ENCODE results near the gene PRDM16. TPM values are rescaled to one million over a fixed set of nuclear protein-coding genes. Genes with fewer than 3 reads are reported as not detected.
"Not testable (repeated sequence)": the region's sequence is repeated elsewhere in the genome, so short reads cannot be mapped to it uniquely, and the experiment has no call there.

Gene PRDM16
- total RNA-seq, 1 experiment from 2014 or later, result not detected

DNA sequence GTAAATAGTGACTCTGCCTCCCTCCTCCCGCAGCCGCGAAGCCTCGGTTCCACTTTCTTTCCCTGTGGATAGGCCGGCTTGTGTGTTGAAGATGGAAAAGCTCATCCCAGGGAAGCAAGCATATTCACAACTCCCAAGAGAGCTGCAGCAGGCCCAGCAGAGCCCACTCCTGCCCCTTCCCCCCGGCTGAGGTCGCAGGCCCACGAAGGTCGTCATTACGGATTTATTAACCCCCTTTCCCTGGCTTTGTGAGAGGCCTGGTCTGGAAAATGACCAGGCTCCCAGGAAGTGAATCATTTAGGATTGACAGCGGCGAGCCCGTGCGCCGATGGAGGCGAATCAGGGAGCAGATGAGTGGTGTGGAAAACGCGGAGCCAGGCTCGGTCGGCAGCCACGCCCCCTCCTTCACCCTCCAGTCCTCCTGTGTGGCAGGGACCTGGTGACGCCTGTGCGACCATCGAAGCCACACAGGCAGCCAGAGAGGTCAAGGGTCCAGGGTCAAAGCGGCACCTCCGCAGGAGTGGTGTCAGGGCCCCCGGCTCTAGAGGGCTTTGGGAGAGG lies 93.4 kb downstream of the PRDM16 start:
- DNase-seq (ENCODE audit: low read depth), result no peak

- no peak for DNase-seq (ENCODE audit: low read depth)
Observed at GRCh38 chr1:3163356-3163755, 94.4 kb downstream of the PRDM16 start.

DNA sequence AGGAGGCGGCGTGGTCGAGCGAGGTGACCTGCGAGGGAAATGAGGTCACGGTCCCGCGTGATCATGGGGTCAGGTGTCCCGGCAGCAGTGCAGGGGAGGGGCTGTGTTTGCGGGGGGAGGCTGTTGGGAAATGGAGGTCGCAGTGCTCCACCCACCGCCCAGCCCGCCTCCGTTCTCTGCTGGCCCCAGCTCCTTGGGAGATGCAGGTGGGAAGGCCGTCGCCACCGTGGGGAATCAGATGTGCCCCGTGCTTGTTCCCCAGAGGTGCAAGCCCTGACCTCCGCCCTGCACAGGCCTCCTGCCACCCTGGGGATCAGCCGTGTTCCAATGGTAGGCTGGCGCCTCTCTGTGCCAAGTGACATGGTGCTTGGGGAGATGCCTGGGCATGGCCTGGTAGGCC lies 95.7 kb downstream of the PRDM16 start:
- no peak for DNase-seq (ENCODE audit: low read depth)

- DNase-seq (ENCODE audit: low read depth), result not testable (repeated sequence)
Observed at GRCh38 chr1:3165189-3165588, 96.2 kb downstream of the PRDM16 start.

GRCh38 chr1:3166206-3166918 lies 97.4 kb downstream of the PRDM16 start:
- DNase-seq (ENCODE audit: low read depth), result no peak

GRCh38 chr1:3167255-3167654 lies 98.3 kb downstream of the PRDM16 start:
- DNase-seq (ENCODE audit: low read depth), result no peak

- DNase-seq (ENCODE audit: low read depth), result no peak
Observed at GRCh38 chr1:3168678-3169077, 99.7 kb downstream of the PRDM16 start.

- DNase-seq (ENCODE audit: low read depth), result no peak
Observed at GRCh38 chr1:3169665-3170356, 100.8 kb downstream of the PRDM16 start.

DNA sequence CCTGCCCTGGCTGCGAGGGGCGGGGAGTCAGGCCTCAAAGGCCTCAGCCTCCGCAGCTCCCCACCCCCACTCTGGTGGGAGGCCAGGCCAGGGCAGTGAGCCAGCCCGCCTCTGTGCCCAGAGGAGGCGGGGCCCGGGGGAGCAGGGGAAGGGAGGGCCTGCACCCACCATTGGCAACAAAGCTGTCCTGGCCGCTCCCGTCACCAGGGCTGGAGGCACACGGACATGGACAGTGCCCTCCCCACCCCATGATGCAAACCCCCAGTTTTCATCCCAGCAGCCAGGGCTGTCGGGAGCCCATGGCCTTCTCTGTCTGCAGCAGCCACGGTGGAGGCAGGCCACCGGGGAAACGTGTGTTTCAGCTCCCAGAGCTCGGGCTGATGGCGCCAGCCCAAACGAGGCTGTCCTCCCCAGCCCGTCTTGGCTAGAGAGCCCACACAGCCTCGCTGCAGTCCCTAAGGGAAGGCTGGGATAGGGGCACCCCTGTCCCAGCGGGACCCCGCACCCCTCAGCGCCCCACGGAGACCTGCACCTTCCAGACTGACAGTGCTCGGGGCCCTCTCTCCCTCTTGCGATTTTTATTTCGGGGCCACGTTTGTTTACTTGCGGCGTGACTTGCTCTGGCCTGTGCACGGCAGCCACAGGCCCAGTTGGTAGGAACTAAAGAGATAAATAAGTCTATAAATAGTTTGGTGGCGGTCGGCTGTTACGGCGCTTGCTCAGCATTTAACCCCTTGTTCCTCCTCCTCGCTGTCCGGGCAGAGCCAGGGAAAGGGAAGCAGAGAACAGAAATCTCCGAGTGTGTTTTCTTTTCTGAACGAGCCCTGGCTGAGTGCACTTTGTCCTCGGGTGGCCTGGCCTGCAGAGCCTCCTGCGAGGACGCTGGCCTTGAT lies 101.8 kb downstream of the PRDM16 start:
- peak; percentile 12 for DNase-seq (ENCODE audit: low read depth)

DNA sequence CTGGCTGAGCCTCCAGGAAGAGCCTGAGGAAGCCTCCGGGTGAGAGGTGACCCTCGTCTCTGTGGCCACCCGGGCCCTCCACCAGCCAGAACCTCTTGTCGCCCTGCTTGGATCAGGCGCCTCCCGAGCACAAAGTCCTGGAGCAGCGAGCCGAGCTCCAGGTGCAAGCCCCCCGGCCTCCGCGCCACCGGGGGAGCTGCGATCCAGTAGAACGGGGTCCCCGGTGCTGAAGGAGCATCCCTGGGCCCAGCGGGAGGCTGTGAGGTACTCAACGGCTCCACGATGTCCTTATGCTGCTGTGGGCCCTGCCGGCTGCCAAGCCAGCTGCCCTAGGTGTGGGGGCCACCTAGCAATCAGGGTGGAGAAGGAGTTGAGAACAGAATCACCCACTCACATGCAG lies 102.8 kb downstream of the PRDM16 start:
- no peak for DNase-seq (ENCODE audit: low read depth)

DNA sequence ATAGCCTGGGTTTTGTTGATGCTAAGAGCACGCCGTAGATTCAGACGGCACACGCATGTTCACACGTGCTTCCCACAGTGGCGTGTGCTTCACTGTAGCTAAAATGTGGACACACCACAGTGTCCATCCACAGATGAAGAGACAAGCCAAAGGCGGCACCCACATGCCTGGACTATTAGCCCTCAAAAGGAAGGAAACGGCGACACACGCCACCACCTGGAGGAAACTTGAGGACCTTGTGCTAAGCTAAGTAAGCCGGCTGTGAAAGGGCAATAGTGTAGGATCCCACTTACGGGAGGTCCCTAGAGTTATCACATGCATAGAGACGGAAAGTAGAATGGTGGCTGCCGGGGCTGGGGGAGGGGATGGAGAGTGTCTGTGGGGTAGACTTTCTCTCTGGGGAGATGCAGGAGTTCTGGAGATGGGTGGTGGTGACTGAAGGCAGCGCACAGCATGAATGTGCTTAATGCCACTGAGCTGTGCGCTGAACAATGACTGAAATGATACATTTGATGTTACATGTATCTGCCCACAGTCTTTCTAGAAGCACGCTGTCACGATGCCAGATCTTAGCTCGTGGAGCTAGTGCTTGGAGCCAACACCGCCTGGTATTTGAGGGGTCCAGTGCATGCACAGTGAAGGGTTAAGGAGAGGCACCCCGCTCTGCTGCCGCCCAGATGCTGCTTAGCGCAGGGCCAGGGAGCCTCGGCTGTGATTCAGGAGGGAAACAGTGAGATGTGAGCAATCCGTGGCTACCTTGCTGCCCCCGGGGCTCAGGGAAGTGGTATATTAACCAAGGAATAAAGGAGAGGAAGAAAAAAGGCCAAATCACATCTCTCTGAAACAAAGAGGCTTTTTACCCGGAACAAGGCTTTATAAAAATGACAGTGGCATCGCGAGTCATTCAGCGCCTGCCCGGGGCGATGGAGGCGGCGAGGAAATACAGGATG lies 103.7 kb downstream of the PRDM16 start:
- peak; percentile 10 for DNase-seq (ENCODE audit: low read depth)

DNA sequence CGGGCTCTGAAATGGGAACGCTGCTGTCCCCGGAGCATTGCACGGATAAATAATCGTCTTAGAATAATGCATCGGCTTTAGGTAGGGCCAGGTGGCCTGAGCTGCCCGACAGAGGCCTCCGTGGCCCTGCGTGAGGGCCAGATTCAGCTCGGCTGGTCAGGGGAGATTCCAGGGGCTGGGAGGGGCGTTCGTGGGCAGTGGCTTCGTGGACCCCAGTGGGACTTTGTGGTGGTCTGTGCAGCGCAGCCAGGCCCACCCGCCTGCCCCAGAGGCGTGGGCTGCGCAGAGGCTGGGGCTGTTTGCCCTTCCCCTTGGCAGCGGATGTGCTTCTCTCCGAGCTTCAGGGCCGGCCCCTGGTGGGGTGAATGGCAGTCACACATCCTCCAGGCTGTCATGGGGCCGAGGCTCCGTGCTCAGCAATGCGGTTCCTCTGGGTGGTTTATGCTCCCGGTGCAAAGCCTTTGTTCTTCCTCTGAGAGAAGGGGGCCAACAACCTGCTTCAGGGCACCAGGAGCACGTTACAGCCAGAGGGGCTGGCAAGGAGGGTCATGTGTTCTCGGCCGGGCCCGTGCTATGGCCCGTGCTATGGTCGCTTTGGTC lies 104.5 kb downstream of the PRDM16 start:
- no peak for DNase-seq (ENCODE audit: low read depth)

- DNase-seq (ENCODE audit: low read depth), result peak; percentile 59
Observed at GRCh38 chr1:3174487-3175247, 105.7 kb downstream of the PRDM16 start.

DNA sequence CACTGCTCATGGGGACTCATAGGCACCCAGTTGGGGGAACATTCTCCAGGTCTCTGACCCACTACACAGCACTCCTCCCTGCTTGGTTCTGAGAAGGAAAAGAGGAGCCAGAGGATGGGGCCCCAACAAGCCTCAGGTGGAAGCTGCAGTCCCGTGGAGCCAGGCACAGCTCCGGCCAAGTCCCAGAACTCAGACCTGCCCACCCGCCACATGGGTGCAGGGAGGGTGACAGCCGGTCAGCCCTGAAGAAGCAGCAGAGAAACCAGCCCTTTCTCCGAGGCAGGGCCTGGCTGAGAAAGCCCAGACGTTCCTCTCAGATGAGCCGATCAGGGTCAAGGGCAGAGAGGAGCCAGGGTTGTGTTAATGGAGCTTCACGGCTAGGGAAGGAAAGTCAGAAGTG lies 106.5 kb downstream of the PRDM16 start:
- DNase-seq (ENCODE audit: low read depth), result no peak

- DNase-seq (ENCODE audit: low read depth), result no peak
Observed at GRCh38 chr1:3176028-3176427, 107.0 kb downstream of the PRDM16 start.

GRCh38 chr1:3176820-3177219 lies 107.8 kb downstream of the PRDM16 start:
- DNase-seq (ENCODE audit: low read depth), result no peak

GRCh38 chr1:3178279-3178678 lies 109.3 kb downstream of the PRDM16 start:
- no peak for DNase-seq (ENCODE audit: low read depth)

- no peak for DNase-seq (ENCODE audit: low read depth)
Observed at GRCh38 chr1:3179471-3179870, 110.5 kb downstream of the PRDM16 start.

- DNase-seq (ENCODE audit: low read depth), result no peak
Observed at GRCh38 chr1:3180915-3181314, 111.9 kb downstream of the PRDM16 start.

DNA sequence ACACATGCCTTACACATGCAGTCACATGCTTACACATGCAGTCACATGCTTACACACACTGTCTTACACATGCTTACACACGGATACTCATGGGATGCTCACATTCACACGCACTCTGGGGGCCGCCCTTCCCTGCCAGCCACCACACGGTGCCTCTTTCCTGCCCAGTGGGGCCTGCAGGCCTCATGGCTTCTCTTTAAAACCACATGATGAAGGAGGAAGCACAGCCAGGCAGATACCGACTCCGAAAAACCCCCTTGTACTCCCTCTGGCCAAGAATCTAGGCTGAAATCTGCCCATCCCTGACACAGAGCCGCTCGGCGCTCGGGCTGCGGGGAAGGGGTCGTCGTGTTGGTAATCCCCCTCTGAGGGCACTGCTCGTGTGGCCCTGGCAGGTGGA lies 113.0 kb downstream of the PRDM16 start:
- no peak for DNase-seq (ENCODE audit: low read depth)

Data from RPMI7951 (cell line).